T-cell (primary cell): ENCODE measurements around the gene ARMC7. TPM values are rescaled to one million over a fixed set of nuclear protein-coding genes. Genes with fewer than 3 reads are reported as not detected.

Experiments
- ATAC-seq, 4 experiments: fragments of 200-7000 bp in 3 of 4; fragments of 150-1000 bp in 1 of 4; cut with Tn5 transposase; replicated peaks in 1 of 4; 1 replicate in 3 of 4; 2 replicates in 1 of 4; pipeline ENCODE4 v1.10.0; 2021; ENCODE audit warnings: moderate library complexity in 3 of 4, mild to moderate bottlenecking in 2 of 4, moderate number of reproducible peaks in 1 of 4
- CTCF ChIA-PET, 2 donors: fragments of 300-600 bp; sonication (Branson Sonifier 250); formaldehyde crosslinking; loops; one replicate each; lab custom pipeline; 2022; ENCODE audit warnings: antibody characterized with exemption in 2 of 2; lab: Charles Lee
- POLR2A ChIA-PET, 2 donors: fragments of 300-600 bp; sonication (Branson Sonifier 250); formaldehyde crosslinking; loops; one replicate each; lab custom pipeline; 2022; ENCODE audit warnings: antibody characterized with exemption in 2 of 2; lab: Charles Lee
- DNase-seq, 35 experiments: peaks; one replicate each; pipeline versions ENCODE4 v3.0.0 to v3.0.0-alpha.2; 2013 to 2023
- H3K27ac ChIP-seq: one replicate; pipeline ENCODE4 v1.5.1; 2013; ENCODE audit warnings: low read length
- H3K27me3 ChIP-seq, 2 experiments: replicated peaks in 1 of 2; 1 replicate in 1 of 2; 2 replicates in 1 of 2; pipeline versions ENCODE4 v1.6.1 to v1.7.0; 2013; ENCODE audit warnings: low read length in 1 of 2, mixed read lengths in 1 of 2; ENCODE audit not compliant: control insufficient read depth in 2 of 2, insufficient read depth in 2 of 2; ENCODE audit errors: extremely low read depth in 1 of 2
- H3K36me3 ChIP-seq, 2 donors: 1 replicate in 1 of 2; 2 replicates in 1 of 2; pipeline versions ENCODE4 v1.6.1 to v1.7.0; 2013; ENCODE audit warnings: low read length in 1 of 2; ENCODE audit not compliant: control insufficient read depth in 2 of 2, insufficient read depth in 1 of 2; ENCODE audit errors: extremely low read depth in 1 of 2
- H3K4me1 ChIP-seq, 2 experiments: 1 replicate in 1 of 2; 2 replicates in 1 of 2; pipeline versions ENCODE4 v1.6.1 to v1.7.0; 2013; ENCODE audit warnings: low read length in 2 of 2, mixed read lengths in 1 of 2; ENCODE audit not compliant: insufficient read depth in 2 of 2, control insufficient read depth in 1 of 2; ENCODE audit errors: extremely low read depth in 1 of 2
- H3K4me3 ChIP-seq, 2 donors: 1 replicate in 1 of 2; 2 replicates in 1 of 2; pipeline versions ENCODE4 v1.5.1 to v1.7.0; 2013; ENCODE audit warnings: mild to moderate bottlenecking in 2 of 2, low read length in 1 of 2, moderate library complexity in 1 of 2; ENCODE audit not compliant: control insufficient read depth in 1 of 2; ENCODE audit errors: extremely low read depth in 1 of 2
- H3K9me3 ChIP-seq: 2 replicates; pipeline ENCODE4 v1.7.0; 2013
- H3K27ac Mint-ChIP-seq, 2 donors: one replicate each; pipeline ENCODE4 v1.8.0; 2020 to 2021; ENCODE audit warnings: mild to moderate bottlenecking in 2 of 2, mixed read lengths in 2 of 2
- H3K27me3 Mint-ChIP-seq, 2 donors: one replicate each; pipeline ENCODE4 v1.8.0; 2021 to 2022; ENCODE audit warnings: mixed read lengths in 2 of 2
- H3K36me3 Mint-ChIP-seq: one replicate; pipeline ENCODE4 v1.8.0; 2021; ENCODE audit warnings: mixed read lengths
- H3K4me1 Mint-ChIP-seq, 3 donors: one replicate each; pipeline ENCODE4 v1.8.0; 2020 to 2022; ENCODE audit warnings: mixed read lengths in 3 of 3, mild to moderate bottlenecking in 1 of 3
- H3K4me3 Mint-ChIP-seq, 3 donors: one replicate each; pipeline ENCODE4 v1.8.0; 2020 to 2022; ENCODE audit warnings: mild to moderate bottlenecking in 3 of 3, mixed read lengths in 3 of 3, moderate library complexity in 3 of 3
- H3K9me3 Mint-ChIP-seq, 3 donors: one replicate each; pipeline ENCODE4 v1.8.0; 2020 to 2022; ENCODE audit warnings: mixed read lengths in 3 of 3
- WGBS: methylation state at CpG from one replicate; pipeline ENCODE4 v1.1.5; 2013; ENCODE audit warnings: missing lambda C conversion rate; ENCODE audit not compliant: insufficient coverage; 5-methylcytosine and 5-hydroxymethylcytosine counted together
- total RNA-seq, 35 experiments: library from RNA in 6 of 35; stranded (reverse) in 6 of 35; fragments of 120-200 nt in 1 of 35; gene quantifications; one replicate each; pipeline versions ENCODE4 v1.2.1 to v1.2.4 and lab custom pipeline; 2013 to 2026

Gene ARMC7
- total RNA-seq, 5 donors from 2014 or later (not counting 1 experiment from before 2014, with no cell fraction given) = 8.9 to 23.9 (median 18.8) TPM

- CTCF ChIA-PET = interaction anchor here in 1 of 2 donors (1.0 to 1.6 kb wide), 2 partner anchors 15 to 19 kb away, joined by 3 to 4 read pairs; partner anchors contain the start of gene ARMC7
- H3K9me3 ChIP-seq = no peaks in the 10 kb centered on the region
- Mint-ChIP-seq H3K27ac (peak overlapping the region in 1 of 2 donors; percentile 61), H3K4me3 (peak overlapping the region in 2 of 3 donors; percentile 61 to 89), H3K36me3 (peaks cover 9% of the 10 kb centered on the region), H3K27me3 (no peaks in the 10 kb centered on the region), H3K4me1 (peaks cover 38 to 44% (median 39%) of the 10 kb centered on the region in 3 donors), H3K9me3 (no peaks in the 10 kb centered on the region)
- no peaks in the 10 kb centered on the region for H3K27me3 ChIP-seq
- DNase-seq = no peak
- POLR2A ChIA-PET = interaction anchor here in 1 of 2 donors (0.6 kb wide), 1 partner anchor 396 kb away, joined by 3 read pairs; no protein-coding TSS in a partner anchor
- 94% methylated on average over 30 of the region's 33 CpGs for WGBS
- no peak for ATAC-seq
- no peak overlapping the region for H3K27ac ChIP-seq
- H3K4me1 ChIP-seq = peaks cover 0 to 58% of the 10 kb centered on the region in 2 experiments
- H3K36me3 ChIP-seq = peaks cover 0 to 17% of the 10 kb centered on the region in 2 donors
- no peak overlapping the region for H3K4me3 ChIP-seq
These were observed 19.1 kb downstream of the ARMC7 start for GRCh38 chr17:75128694-75129505.

GRCh38 chr17:75129576-75129975 is 19.8 kb downstream of the ARMC7 start:
- H3K27ac ChIP-seq = no peak overlapping the region
- H3K4me1 ChIP-seq = peaks cover 0 to 52% of the 10 kb centered on the region in 2 experiments
- Mint-ChIP-seq H3K9me3 (no peaks in the 10 kb centered on the region), H3K27ac (peak overlapping the region; percentile 61 to 66), H3K4me1 (peaks cover 31 to 37% (median 33%) of the 10 kb centered on the region in 3 donors), H3K4me3 (peak overlapping the region; percentile 51 to 89 (median 61)), H3K36me3 (peaks cover 6% of the 10 kb centered on the region), H3K27me3 (no peaks in the 10 kb centered on the region)
- POLR2A ChIA-PET = interaction anchor here (0.6 kb wide), 2 partner anchors 19 to 395 kb away, joined by 3 to 11 read pairs; no protein-coding TSS in a partner anchor
- CTCF ChIA-PET = interaction anchor here in 1 of 2 donors (1.0 to 1.6 kb wide), 2 partner anchors 16 to 20 kb away, joined by 3 to 4 read pairs; partner anchors contain the start of gene ARMC7
- H3K27me3 ChIP-seq = no peaks in the 10 kb centered on the region
- 93% methylated on average over 9 of the region's 9 CpGs for WGBS
- peaks cover 0 to 17% of the 10 kb centered on the region in 2 donors for H3K36me3 ChIP-seq
- no peaks in the 10 kb centered on the region for H3K9me3 ChIP-seq
- DNase-seq (no peak), ATAC-seq (no peak)
- H3K4me3 ChIP-seq = no peak overlapping the region

GRCh38 chr17:75130059-75130631 is 20.4 kb downstream of the ARMC7 start:
- Mint-ChIP-seq H3K36me3 (peaks cover 5% of the 10 kb centered on the region), H3K9me3 (no peaks in the 10 kb centered on the region), H3K27me3 (no peaks in the 10 kb centered on the region), H3K27ac (peak overlapping the region; percentile 85 to 91), H3K4me3 (peak overlapping the region; percentile 81 to 89 (median 87)), H3K4me1 (peaks cover 26 to 32% (median 27%) of the 10 kb centered on the region in 3 donors)
- H3K36me3 ChIP-seq = peaks cover 0 to 15% of the 10 kb centered on the region in 2 donors
- ChIA-PET CTCF (interaction anchor here (1.5 to 1.7 kb wide), 3 partner anchors 16 to 169 kb away, joined by 4 to 7 read pairs (median 6); no protein-coding TSS in a partner anchor), POLR2A (interaction anchor here in 1 of 2 donors (0.6 kb wide), 1 partner anchor 20 kb away, joined by 11 read pairs; no protein-coding TSS in a partner anchor)
- peaks cover 0 to 46% of the 10 kb centered on the region in 2 experiments for H3K4me1 ChIP-seq
- peak overlapping the region in 1 of 2 donors; percentile 78 for H3K4me3 ChIP-seq
- H3K27me3 ChIP-seq = no peaks in the 10 kb centered on the region
- no peaks in the 10 kb centered on the region for H3K9me3 ChIP-seq
- DNase-seq (no peak), ATAC-seq (no peak)
- WGBS = 89% methylated on average over 23 of the region's 24 CpGs
- peak overlapping the region; percentile 80 for H3K27ac ChIP-seq

GRCh38 chr17:75130632-75131277 is 21.0 kb downstream of the ARMC7 start:
- H3K27ac Mint-ChIP-seq = peak overlapping the region; percentile 85 to 91
- 15% methylated on average over 16 of the region's 29 CpGs for whole genome bisulfite sequencing
- peak; percentile 43 to 67 (median 57) for ATAC-seq

GRCh38 chr17:75131278-75132017 is 21.7 kb downstream of the ARMC7 start, which contains the start of gene NT5C:
TSS of gene NT5C (minus strand) at chr17:75131742. CDS start at chr17:75131707, 35 bp downstream.
- H3K4me3 ChIP-seq = peak within 1 kb of the TSS; percentile 78 to 82
- Mint-ChIP-seq H3K4me3 (peak within 1 kb of the TSS; percentile 84 to 89 (median 87)), H3K36me3 (peaks cover 7% of the 10 kb centered on the region), H3K9me3 (no peaks in the 10 kb centered on the region), H3K27me3 (no peaks in the 10 kb centered on the region), H3K27ac (peak within 1 kb of the TSS; percentile 89 to 91), H3K4me1 (peaks cover 14 to 20% (median 15%) of the 10 kb centered on the region in 3 donors)
- H3K9me3 ChIP-seq = no peaks in the 10 kb centered on the region
- peak; percentile 79 to 84 (median 83) for ATAC-seq
- DNase-seq = peak in 25 of 35 experiments; percentile 12 to 73 (median 39)
- peaks cover 0 to 35% of the 10 kb centered on the region in 2 experiments for H3K4me1 ChIP-seq
- WGBS = under 1% methylated on average over 78 of the region's 82 CpGs
- H3K36me3 ChIP-seq = peaks cover 3 to 19% of the 10 kb centered on the region in 2 donors
- ChIA-PET POLR2A (interaction anchor here (0.5 to 0.7 kb wide), 5 partner anchors 20 to 1311 kb away, joined by 3 to 4 read pairs (median 4); no protein-coding TSS in a partner anchor), CTCF (interaction anchor here (0.6 to 2.2 kb wide), 12 partner anchors 14 to 170 kb away, joined by 3 to 13 read pairs (median 3); no protein-coding TSS in a partner anchor)
- peak within 1 kb of the TSS; percentile 80 for H3K27ac ChIP-seq
- no peaks in the 10 kb centered on the region for H3K27me3 ChIP-seq

More at GRCh38 chr17:75130632-75131277, 21.0 kb downstream of the ARMC7 start:
- Mint-ChIP-seq H3K4me1 (peaks cover 21 to 27% (median 22%) of the 10 kb centered on the region in 3 donors), H3K4me3 (peak overlapping the region; percentile 81 to 89 (median 87)), H3K36me3 (peaks cover 5% of the 10 kb centered on the region), H3K9me3 (no peaks in the 10 kb centered on the region), H3K27me3 (no peaks in the 10 kb centered on the region)
- Histone ChIP-seq H3K4me3 (peak overlapping the region; percentile 78 to 82), H3K27ac (peak overlapping the region; percentile 80), H3K27me3 (no peaks in the 10 kb centered on the region), H3K4me1 (peaks cover 0 to 40% of the 10 kb centered on the region in 2 experiments), H3K9me3 (no peaks in the 10 kb centered on the region), H3K36me3 (peaks cover 3 to 19% of the 10 kb centered on the region in 2 donors)
- ChIA-PET CTCF (interaction anchor here (0.6 to 2.2 kb wide), 8 partner anchors 14 to 170 kb away, joined by 3 to 13 read pairs (median 4); no protein-coding TSS in a partner anchor), POLR2A (interaction anchor here (0.6 to 0.7 kb wide), 3 partner anchors 20 to 1311 kb away, joined by 3 to 4 read pairs (median 4); no protein-coding TSS in a partner anchor)
- peak in 20 of 35 experiments; percentile 16 to 67 (median 32) for DNase-seq
